Measurements from ENCODE around the gene THSD8.
A peak's percentile ranks its signal among the peaks of the same experiment; 100 is the strongest.

THSD8 gene

DNA sequence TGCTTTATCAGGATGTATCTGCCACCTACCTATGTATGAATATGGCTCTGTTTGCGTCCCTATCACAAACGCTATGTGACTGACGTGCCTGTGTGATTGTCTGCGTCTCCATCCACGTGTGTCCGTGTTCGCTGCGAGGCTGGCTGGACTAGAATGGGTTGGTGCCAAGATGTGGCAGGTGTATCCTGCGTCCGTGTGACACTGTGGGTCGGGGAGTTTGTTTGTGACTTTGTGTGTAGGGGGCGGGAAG lies 19.8 kb upstream of the THSD8 start:
- no peak for DNase-seq

DNA sequence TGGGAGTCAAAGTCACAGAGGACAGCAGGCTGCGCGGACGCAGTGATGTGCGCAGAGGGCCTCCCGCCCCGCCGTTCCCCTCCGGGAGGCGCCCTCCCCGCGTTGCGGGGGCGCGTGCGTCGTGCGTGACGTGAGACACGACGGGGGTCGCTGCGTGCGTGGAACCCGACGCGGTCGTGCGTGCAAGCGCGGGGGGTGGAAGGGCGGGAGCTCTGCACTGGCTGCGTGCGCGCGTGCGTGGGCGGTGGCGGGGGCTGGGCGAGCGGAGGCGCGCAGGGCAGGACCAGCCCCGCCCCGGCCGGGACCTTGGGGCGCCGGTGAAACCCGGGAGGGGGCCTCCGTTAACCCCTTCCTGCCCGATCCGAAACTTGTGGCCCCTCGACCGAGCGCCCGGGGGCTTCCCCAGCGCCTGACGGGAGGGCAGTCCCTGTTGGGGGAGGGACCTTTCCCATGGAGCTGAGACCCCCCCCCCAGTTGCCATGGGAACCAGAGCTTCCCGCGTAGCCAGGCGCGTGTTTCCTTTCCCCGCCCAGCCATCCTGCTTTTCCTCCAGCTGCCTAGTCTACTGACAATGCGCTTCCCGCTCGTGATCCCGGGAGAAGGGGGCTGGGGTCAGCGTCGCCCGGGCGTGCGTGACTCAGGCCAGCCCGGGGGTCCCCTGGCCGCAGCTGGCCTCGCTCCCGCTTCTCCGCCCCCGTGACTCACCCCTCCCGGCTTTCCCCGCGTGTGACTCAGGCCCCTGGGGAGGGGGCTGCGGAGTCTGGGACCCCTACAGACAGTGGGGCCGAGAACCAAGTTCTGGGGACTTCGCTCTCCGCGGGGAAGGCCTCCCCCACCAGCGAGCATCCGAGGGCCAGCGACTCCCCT lies 19.2 kb upstream of the THSD8 start:
- peak; percentile 33 for DNase-seq

DNA sequence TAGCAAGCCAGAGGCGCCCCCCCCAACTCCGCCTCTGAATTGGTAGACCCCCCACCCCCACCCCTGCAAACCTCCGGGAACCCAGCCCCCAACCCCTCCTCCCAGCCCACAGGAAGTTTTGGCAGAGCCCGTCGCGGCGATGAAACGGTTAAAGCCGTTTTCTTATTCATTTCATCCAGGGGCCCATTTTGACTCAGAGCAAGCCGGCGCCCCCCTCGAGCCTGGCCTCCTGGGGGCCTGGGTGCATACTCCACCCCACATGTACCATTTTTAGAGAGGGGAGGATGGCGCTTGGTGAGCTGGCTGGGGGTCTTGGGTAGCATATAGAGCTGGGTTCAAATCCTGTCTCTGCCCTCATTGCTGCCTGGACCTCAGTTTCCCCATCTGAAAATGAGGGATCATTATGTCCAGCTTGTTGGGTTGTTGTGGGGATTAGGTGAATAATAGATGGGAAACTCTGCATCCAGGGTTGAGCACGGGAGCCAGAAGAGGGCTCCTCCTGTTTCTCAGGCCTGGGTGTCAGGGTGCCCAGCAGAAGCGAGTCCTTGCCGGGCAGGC lies 18.5 kb upstream of the THSD8 start:
- no peak for DNase-seq

DNA sequence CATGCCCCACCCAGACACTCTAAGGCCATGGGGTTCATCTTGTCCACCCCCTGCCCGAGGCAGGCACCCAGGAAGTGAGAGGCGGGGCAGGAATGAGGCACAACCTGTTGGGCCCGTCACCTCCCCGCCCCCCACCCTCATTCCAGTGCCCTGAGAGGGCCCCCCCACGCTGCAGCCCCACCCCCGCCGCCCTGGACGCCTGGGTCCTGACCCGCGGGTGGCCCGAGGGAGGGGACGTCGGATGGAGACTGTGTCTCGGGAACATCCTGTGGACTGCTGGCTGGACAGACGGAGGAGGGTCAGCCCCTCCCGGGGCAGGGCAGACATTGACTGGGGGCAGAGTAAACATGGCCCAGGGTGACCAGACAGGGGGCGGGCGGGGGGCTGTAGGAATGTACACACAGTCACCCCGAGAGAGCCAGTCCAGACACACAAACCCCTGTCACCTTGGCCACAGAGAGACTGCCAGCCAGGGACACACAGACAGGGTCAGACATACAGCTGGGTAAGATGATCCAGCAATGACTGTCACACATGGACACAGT lies 17.9 kb upstream of the THSD8 start:
- DNase-seq = no peak

DNA sequence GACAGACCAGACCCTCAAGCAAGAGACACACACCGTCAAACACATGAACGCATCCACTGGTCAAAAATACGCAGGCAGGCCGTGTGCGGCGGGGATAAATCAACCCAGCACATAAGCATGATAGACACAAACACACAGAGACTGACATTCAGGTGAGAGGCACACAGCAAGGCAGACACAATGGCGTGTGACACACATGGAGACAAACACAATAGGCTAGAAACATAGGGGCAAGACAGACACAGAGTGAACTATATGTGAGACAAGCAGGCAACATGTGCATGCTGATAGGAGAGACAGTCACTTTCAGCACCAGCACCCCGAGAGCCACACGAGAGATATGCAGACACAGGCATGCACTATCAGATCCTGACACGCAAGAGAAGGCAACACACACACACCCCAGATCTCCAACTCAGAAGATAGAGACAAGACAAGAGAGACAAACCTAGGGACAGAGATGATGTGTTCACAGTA lies 17.4 kb upstream of the THSD8 start:
- DNase-seq = no peak

DNA sequence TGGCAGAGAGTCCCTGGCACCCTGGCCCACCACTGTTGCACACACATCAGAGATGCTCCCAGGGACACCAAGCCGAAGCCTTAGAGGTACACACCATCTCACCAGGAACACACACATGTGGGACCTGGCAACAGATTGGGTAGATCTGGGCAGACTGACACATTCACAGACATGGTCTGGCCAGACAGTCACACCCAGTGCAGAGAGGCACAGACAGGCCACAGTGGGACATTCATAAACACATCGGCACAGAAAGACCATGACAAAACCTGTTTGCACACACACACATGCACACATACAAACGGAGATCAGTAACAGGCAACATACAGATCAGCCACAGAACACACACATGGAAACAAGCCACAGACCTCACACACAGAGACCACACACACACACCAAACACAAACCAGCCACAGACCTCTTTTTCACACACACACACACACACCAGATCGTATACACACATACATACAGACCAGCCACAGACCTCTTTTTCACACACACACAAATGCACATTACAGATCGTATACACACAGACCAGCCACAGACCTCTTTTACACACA lies 16.9 kb upstream of the THSD8 start:
- no peak for DNase-seq

DNA sequence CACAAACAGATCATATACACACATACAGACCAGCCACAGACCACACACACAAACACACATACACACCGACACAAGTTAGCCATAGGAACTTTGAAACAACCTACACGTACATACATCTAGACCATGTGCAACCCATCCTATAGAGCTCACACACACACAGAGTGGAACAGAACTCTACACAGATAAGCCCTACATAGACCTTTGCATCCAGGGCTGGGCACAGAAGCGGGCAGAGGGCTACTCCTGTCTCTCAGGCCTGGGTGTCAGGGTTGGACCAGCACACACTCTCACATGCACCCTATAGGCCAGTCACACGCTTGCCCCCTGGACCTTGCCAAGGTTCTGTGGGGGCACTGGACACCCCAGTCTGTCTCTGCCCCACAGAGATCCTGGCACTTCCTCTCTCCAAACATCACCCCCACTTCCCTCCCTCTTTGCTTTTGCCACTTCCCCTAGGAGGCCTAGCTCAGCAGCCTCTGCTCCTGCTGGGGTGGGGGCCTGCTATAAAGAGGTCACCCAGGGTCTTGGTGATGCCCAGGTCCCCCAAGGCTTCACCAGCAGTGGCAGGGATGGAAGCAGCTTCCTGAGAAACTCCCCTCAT lies 16.3 kb upstream of the THSD8 start:
- no peak for DNase-seq

DNA sequence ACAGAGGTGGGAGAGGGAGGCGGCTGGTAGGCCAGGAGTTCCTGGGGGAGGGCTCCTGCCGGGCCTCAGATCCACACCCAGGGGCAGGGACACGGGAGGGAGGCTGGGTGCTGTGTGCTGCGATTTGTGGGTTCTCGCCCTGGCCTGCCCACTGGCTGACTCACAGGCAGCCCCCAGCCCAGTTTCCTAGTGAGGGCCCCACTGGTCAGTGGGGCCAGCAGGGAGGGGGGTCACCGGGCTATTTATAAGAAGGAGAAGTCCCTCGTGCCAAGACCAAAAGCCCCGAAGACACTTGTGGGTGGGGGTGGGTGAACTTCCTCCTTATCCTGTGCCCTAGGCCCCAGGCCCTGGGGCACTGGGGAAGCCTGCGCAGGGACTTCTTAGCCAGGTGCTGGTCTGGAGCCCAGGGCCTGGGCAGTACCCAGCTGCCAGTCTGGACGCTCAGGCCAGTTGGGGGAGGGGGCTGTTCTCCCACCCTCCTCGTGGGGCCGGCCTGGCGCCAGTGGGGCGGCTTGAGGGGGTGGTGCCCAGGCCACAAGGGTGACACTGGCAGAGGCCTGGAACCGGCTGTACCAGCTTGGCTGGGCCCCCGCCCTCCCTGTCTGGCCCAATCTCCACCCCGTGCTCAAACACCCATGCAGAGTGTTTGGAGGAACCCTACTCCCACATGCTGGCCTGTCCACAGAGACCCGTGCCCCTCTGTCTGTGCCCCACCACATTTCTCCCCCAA lies 15.6 kb upstream of the THSD8 start:
- no peak for DNase-seq

DNA sequence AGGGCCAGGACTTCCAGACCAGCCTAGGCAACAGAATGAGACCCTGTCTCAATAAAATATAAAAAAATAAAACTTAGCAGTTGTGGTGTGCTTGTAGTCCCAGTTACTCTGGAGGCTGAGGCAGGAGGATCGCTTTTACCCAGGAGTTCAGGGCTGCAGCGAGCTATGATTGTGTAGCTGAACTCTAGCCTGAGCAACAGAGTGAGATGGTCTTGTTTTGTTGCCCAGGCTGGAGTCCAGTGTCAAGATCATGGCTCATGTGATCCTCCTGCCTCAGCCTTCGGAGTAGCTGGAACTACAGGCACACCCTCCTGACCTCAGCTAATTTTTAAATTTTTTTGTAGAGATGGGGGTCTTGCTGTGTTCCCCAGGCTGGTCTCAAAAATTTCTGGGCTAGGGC lies 14.9 kb upstream of the THSD8 start:
- DNase-seq = no peak

DNA sequence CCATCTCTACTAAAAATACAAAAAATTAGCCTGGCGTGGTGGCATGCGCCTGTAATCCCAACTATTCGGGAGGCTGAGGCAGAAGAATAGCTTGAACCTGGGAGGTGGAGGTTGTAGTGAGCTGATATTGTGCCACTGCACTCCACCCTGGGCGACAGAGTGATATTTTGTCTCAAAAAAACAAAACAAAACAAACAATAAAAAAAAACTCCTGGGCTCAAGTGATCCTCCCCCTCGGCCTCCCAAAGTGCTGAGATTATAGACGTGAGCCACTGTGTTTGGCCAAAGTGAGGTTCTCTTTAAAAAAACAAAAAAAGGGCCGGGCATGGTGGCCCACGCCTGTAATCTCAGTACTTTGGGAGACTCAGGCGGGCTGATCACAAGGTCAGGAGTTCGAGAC lies 14.4 kb upstream of the THSD8 start:
- DNase-seq = no peak

DNA sequence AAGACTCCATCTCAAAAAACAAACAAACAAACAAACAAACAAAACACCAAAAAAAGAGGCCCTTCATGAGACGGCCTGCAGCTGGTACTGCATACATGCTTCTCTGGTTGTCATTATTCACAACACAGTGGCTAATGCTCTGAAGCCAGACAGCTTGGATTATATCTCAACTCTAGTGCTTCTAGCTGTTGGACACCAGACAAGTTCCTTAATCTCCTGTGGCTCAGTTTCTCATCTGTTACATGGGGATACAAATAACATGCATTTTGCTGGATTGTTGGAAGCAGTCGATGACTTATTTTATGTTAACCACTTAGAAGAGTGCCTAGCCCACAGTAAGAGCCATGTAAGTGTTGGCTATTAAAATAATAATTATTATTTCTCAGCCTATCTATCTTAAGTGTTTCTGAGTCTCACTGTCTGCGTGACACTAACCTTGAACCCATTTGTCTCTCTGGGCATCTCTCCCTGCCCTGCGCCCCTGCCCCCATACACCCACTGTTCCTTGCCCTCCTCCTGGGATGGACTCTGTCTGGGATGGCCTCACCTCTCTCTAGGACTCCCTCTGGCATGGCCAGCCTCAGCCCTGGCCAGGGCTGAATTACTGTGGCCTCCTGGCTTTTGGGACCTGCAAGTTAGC lies 13.7 kb upstream of the THSD8 start:
- DNase-seq = no peak

DNA sequence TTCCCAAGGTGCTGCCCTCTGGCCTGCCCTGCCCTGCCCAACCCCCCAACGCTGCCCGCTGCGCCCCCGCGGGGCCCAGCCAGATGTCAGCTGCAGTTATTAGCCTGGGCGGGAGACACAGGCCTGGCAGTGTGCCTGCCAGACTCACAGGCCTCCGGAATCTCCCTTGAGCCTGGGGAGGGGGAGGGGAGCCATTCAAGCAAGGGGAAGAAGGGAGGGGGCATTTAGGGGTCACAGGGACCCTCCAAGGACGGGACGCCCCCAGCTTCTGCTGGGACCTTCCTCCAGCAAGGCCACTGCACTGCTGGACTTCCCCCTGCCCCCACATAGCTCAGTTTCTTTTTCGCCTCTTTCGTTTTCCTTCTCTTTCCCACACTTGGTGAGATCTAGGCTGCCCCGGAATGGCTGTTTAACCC lies 13.2 kb upstream of the THSD8 start:
- DNase-seq = no peak

DNA sequence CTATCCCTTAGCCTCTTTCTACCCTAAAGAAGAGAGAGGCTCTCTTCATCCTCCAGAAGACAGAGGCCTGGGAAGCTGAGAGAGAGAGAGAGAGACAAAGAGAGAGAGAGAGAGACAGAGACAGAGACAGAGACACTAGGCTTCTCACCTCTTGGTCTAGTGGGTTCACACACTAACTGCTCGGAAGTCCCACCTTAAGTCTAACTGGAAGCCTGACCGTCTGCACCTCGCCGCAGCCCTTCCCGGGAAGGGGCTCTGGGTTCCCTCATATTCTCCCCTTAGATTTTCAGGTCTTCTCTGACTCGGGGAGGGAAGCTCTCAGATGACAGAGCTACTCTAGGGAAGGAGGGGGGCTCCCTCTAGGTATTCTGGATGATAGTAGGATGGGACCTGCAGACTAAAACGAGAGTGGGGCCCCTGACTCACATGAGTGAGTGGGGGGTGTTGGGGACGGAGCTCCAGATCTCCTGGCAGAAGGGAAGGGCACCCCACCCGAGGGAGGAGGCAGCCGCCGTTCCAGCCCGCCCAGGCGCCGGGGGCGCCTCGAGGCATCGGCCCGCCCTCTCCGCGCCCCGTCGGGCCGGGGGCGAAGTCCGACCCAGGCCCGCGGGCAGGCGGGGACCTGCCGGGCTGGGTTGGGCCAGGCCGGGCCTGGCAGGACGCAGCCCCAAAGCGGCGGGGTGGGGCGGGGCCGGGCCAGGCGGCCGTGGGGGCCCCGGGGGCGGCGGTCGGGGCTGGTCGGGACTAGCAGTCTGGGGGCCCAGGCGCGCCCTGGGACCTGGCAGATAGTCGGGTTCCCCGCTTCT lies 12.6 kb upstream of the THSD8 start:
- no peak for DNase-seq

DNA sequence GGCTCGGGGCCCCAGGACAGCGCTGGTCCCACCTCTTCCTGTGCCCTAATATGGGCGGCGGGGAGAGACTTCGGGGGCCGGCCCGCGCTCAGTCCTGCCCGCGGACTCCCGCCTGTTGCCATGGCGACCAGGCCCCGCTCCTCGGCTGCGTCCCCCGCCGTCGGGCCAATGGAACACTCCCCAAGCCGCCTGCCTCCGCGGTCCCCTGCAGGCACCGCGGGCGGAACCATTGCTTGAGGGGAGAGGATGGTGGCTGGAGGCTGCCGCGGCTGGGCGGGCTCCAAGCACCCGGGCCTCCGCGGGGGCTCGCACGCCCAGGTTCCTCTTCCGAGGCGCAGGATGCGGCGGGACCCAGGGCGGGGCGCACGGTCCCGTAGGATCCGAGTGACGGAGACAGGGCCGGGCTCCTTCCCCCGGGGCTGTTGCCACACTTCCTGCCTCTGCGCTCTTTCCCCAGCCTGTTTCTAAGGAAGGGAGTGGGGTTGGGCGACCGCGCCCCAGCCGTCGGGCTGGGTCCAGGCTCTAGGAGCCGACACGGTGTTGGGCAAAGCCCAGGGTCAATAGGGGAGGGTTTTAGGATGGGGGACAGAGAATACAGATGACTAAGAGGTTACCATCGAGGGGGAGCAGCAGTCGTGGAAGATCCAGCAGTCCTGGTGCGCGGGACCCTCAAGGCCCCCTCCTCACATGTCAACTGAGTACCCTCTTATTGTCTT lies 11.8 kb upstream of the THSD8 start:
- peak; percentile 77 for DNase-seq

DNA sequence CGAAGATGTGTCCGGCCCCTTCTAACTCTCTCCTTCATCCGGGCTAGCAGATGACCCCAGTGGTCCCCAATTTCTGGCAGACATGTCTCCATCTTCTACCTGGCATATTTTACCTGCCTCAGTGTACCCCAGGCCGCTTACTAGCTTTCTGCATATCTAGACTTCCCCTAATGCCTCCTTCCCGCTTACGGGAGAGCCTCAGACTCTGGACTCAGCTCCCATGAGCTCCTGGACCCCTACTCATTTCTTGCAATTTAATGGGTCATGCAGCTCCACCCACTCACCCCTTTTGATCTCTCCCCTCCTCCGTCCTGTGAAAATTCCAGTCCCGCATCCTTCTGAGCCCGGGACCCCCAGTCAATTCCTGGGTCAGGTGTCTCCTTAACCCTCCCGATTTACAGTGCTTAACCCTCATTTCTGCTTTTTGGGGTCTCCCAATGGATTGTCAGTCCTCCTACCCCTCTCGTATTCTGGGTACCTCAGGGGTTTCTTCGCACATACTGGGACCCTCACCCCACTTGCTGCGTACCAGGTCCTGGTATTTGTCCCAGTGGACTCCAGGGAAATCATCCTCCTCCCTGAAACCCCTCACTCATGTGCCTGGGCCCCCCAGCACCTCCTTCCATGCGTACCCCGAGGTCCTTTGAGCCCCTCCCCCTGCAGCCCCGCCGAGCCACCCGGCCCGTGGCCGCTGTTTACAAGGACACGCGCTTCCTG lies 11.1 kb upstream of the THSD8 start:
- DNase-seq = no peak

DNA sequence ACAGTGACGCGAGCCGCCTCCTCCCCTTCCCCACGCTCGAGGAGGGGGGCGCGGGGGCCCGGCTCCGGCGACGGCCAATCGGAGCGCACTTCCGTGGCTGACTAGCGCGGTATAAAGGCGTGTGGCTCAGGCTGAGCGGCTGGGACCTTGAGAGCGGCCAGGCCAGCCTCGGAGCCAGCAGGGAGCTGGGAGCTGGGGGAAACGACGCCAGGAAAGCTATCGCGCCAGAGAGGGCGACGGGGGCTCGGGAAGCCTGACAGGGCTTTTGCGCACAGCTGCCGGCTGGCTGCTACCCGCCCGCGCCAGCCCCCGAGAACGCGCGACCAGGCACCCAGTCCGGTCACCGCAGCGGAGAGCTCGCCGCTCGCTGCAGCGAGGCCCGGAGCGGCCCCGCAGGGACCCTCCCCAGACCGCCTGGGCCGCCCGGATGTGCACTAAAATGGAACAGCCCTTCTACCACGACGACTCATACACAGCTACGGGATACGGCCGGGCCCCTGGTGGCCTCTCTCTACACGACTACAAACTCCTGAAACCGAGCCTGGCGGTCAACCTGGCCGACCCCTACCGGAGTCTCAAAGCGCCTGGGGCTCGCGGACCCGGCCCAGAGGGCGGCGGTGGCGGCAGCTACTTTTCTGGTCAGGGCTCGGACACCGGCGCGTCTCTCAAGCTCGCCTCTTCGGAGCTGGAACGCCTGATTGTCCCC lies 10.4 kb upstream of the THSD8 start, which contains the start of gene JUNB:
Gene JUNB, plus strand, starts transcription at position 142 of the 706 bp plus-strand sequence. Its CDS starts 286 bp downstream, at position 428.
- DNase-seq = peak; percentile 96

DNA sequence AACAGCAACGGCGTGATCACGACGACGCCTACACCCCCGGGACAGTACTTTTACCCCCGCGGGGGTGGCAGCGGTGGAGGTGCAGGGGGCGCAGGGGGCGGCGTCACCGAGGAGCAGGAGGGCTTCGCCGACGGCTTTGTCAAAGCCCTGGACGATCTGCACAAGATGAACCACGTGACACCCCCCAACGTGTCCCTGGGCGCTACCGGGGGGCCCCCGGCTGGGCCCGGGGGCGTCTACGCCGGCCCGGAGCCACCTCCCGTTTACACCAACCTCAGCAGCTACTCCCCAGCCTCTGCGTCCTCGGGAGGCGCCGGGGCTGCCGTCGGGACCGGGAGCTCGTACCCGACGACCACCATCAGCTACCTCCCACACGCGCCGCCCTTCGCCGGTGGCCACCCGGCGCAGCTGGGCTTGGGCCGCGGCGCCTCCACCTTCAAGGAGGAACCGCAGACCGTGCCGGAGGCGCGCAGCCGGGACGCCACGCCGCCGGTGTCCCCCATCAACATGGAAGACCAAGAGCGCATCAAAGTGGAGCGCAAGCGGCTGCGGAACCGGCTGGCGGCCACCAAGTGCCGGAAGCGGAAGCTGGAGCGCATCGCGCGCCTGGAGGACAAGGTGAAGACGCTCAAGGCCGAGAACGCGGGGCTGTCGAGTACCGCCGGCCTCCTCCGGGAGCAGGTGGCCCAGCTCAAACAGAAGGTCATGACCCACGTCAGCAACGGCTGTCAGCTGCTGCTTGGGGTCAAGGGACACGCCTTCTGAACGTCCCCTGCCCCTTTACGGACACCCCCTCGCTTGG lies 9.6 kb upstream of the THSD8 start:
- no peak for DNase-seq

DNA sequence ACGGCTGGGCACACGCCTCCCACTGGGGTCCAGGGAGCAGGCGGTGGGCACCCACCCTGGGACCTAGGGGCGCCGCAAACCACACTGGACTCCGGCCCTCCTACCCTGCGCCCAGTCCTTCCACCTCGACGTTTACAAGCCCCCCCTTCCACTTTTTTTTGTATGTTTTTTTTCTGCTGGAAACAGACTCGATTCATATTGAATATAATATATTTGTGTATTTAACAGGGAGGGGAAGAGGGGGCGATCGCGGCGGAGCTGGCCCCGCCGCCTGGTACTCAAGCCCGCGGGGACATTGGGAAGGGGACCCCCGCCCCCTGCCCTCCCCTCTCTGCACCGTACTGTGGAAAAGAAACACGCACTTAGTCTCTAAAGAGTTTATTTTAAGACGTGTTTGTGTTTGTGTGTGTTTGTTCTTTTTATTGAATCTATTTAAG lies 9.0 kb upstream of the THSD8 start:
- DNase-seq = no peak
